HEK293T (cell line): ENCODE measurements around the gene VRK3.

Source experiments
- ARNT ChIP-seq: fragments of 450-650 bp; IDR thresholded peaks from 2 replicates; pipeline ENCODE4 v1.6.1; 2017; ENCODE audit warnings: mild to moderate bottlenecking
- CTBP1 ChIP-seq: fragments of 450-650 bp; IDR thresholded peaks from 2 replicates; pipeline ENCODE4 v1.6.1; 2016; ENCODE audit warnings: borderline replicate concordance
- FOXK2 ChIP-seq: fragments of 450-650 bp; IDR thresholded peaks from 2 replicates; pipeline ENCODE4 v1.6.1; 2016; ENCODE audit warnings: mild to moderate bottlenecking
- FOXM1 ChIP-seq: fragments of 450-650 bp; IDR thresholded peaks from 2 replicates; pipeline ENCODE4 v1.6.1; 2017; ENCODE audit warnings: mild to moderate bottlenecking, borderline replicate concordance
- HDGF ChIP-seq: fragments of 450-650 bp; IDR thresholded peaks from 2 replicates; pipeline ENCODE4 v1.6.1; 2017; ENCODE audit warnings: antibody characterized with exemption, borderline replicate concordance
- PKNOX1 ChIP-seq: fragments of 450-650 bp; IDR thresholded peaks from 2 replicates; pipeline ENCODE4 v1.6.1; 2016
- SUZ12 ChIP-seq: fragments of 450-650 bp; IDR thresholded peaks from 2 replicates; pipeline ENCODE4 v1.6.1; 2016; ENCODE audit warnings: mild to moderate bottlenecking
- TARDBP ChIP-seq: fragments of 450-650 bp; IDR thresholded peaks from 2 replicates; pipeline ENCODE4 v1.6.1; 2016
- ZNF384 ChIP-seq: fragments of 450-650 bp; IDR thresholded peaks from 2 replicates; pipeline ENCODE4 v1.6.1; 2016

- TF ChIP-seq PKNOX1, result no peak
- no peak for TF ChIP-seq HDGF
- TF ChIP-seq ARNT, result no peak
- TF ChIP-seq ZNF384, result no peak
- TF ChIP-seq CTBP1, result no peak
- TF ChIP-seq TARDBP, result no peak
- no peak for TF ChIP-seq FOXM1
- TF ChIP-seq SUZ12, result no peak
- TF ChIP-seq FOXK2, result no peak
Observed at GRCh38 chr19:49971991-49972411, 53.2 kb downstream of the VRK3 start.
